ENCODE results near the gene EXOC2.
A peak's percentile ranks its signal among the peaks of the same experiment; 100 is the strongest.

Gene EXOC2

GRCh38 chr6:674956-675355, 18.0 kb downstream of the EXOC2 start:
- Histone ChIP-seq H3K4me2 (ENCODE audit: low read length, poor library complexity, severe bottlenecking) (no peak overlapping the region), H3K23ac (ENCODE audit: low read length in 2 of 2) (no peak overlapping the region), H2BK5ac (ENCODE audit: low read depth, low read length, poor library complexity, severe bottlenecking) (no peak overlapping the region), H3K79me1 (replicated peaks; ENCODE audit: low read length, poor library complexity, severe bottlenecking) (peaks cover 21% of the 10 kb centered on the region), H3K4me1 (ENCODE audit: control insufficient read depth, insufficient read depth, low read depth, low read length) (peaks cover 2% of the 10 kb centered on the region), H3K9ac (ENCODE audit: low read length) (no peak overlapping the region), H2BK12ac (ENCODE audit: low read length in 2 of 2) (no peak overlapping the region), H3K36me3 (ENCODE audit: control insufficient read depth in 1 of 2, insufficient read depth in 2 of 2, low read depth in 1 of 2, low read length in 2 of 2) (no peaks in the 10 kb centered on the region), H2AFZ (ENCODE audit: low read depth, low read length) (no peak overlapping the region), H3K4me3 (ENCODE audit: insufficient read depth in 1 of 2, low read depth in 1 of 2, low read length in 2 of 2) (no peak overlapping the region), H3K4ac (ENCODE audit: low read depth in 1 of 2, low read length in 2 of 2) (peak overlapping the region in 1 of 2 experiments; percentile 28), H2BK120ac (ENCODE audit: low read depth, low read length) (no peak overlapping the region), H2AK5ac (ENCODE audit: low read length, severe bottlenecking) (no peak overlapping the region), H3K14ac (ENCODE audit: low read length in 2 of 2) (peak overlapping the region in 1 of 2 experiments; percentile 75), H3K27me3 (ENCODE audit: control insufficient read depth in 1 of 2, insufficient read depth in 1 of 2, low read length in 2 of 2) (no peaks in the 10 kb centered on the region), H3K27ac (ENCODE audit: low read length, poor library complexity, severe bottlenecking) (no peak overlapping the region), H2BK15ac (ENCODE audit: low read depth, poor library complexity, severe bottlenecking) (no peak overlapping the region), H4K91ac (ENCODE audit: low read length) (no peak overlapping the region), H3K18ac (ENCODE audit: low read depth in 1 of 2, low read length in 2 of 2) (peak overlapping the region in 1 of 2 experiments; percentile 66), H3K9me3 (ENCODE audit: control insufficient read depth, low read length) (no peaks in the 10 kb centered on the region), H4K8ac (ENCODE audit: low read length) (no peak overlapping the region)
- no peak for DNase-seq
- WGBS: 66% methylated on average over 3 of the region's 3 CpGs

- Histone ChIP-seq H3K4me2 (ENCODE audit: low read length, poor library complexity, severe bottlenecking) (no peak overlapping the region), H3K9me3 (ENCODE audit: control insufficient read depth, low read length) (no peaks in the 10 kb centered on the region), H3K4me1 (ENCODE audit: control insufficient read depth, insufficient read depth, low read depth, low read length) (peaks cover 2% of the 10 kb centered on the region), H3K14ac (ENCODE audit: low read length in 2 of 2) (no peak overlapping the region), H2AFZ (ENCODE audit: low read depth, low read length) (no peak overlapping the region), H3K9ac (ENCODE audit: low read length) (no peak overlapping the region), H4K91ac (ENCODE audit: low read length) (no peak overlapping the region), H3K79me1 (replicated peaks; ENCODE audit: low read length, poor library complexity, severe bottlenecking) (peaks cover 22% of the 10 kb centered on the region), H3K27ac (ENCODE audit: low read length, poor library complexity, severe bottlenecking) (no peak overlapping the region), H3K4me3 (ENCODE audit: insufficient read depth in 1 of 2, low read depth in 1 of 2, low read length in 2 of 2) (no peak overlapping the region), H3K23ac (ENCODE audit: low read length in 2 of 2) (no peak overlapping the region), H4K8ac (ENCODE audit: low read length) (no peak overlapping the region), H3K4ac (ENCODE audit: low read depth in 1 of 2, low read length in 2 of 2) (no peak overlapping the region), H2BK12ac (ENCODE audit: low read length in 2 of 2) (no peak overlapping the region), H2BK120ac (ENCODE audit: low read depth, low read length) (no peak overlapping the region), H2AK5ac (ENCODE audit: low read length, severe bottlenecking) (no peak overlapping the region), H3K27me3 (ENCODE audit: control insufficient read depth in 1 of 2, insufficient read depth in 1 of 2, low read length in 2 of 2) (no peaks in the 10 kb centered on the region), H2BK15ac (ENCODE audit: low read depth, poor library complexity, severe bottlenecking) (no peak overlapping the region), H3K36me3 (ENCODE audit: control insufficient read depth in 1 of 2, insufficient read depth in 2 of 2, low read depth in 1 of 2, low read length in 2 of 2) (no peaks in the 10 kb centered on the region), H3K18ac (ENCODE audit: low read depth in 1 of 2, low read length in 2 of 2) (no peak overlapping the region), H2BK5ac (ENCODE audit: low read depth, low read length, poor library complexity, severe bottlenecking) (no peak overlapping the region)
- DNase-seq: no peak
Observed at GRCh38 chr6:674406-674805, 18.5 kb downstream of the EXOC2 start.

GRCh38 chr6:667253-667927, 25.5 kb downstream of the EXOC2 start:
- Histone ChIP-seq H3K4ac (ENCODE audit: low read depth in 1 of 2, low read length in 2 of 2) (no peak overlapping the region), H3K4me1 (ENCODE audit: control insufficient read depth, insufficient read depth, low read depth, low read length) (peaks cover 1% of the 10 kb centered on the region), H3K9me3 (ENCODE audit: control insufficient read depth, low read length) (peaks cover 3% of the 10 kb centered on the region), H3K27ac (ENCODE audit: low read length, poor library complexity, severe bottlenecking) (no peak overlapping the region), H3K9ac (ENCODE audit: low read length) (no peak overlapping the region), H2AFZ (ENCODE audit: low read depth, low read length) (no peak overlapping the region), H3K36me3 (ENCODE audit: control insufficient read depth in 1 of 2, insufficient read depth in 2 of 2, low read depth in 1 of 2, low read length in 2 of 2) (peaks cover 5 to 6% of the 10 kb centered on the region in 2 experiments), H3K4me2 (ENCODE audit: low read length, poor library complexity, severe bottlenecking) (no peak overlapping the region), H3K4me3 (ENCODE audit: insufficient read depth in 1 of 2, low read depth in 1 of 2, low read length in 2 of 2) (no peak overlapping the region), H2BK120ac (ENCODE audit: low read depth, low read length) (no peak overlapping the region), H3K27me3 (ENCODE audit: control insufficient read depth in 1 of 2, insufficient read depth in 1 of 2, low read length in 2 of 2) (no peaks in the 10 kb centered on the region), H4K91ac (ENCODE audit: low read length) (no peak overlapping the region), H3K14ac (ENCODE audit: low read length in 2 of 2) (no peak overlapping the region), H2BK5ac (ENCODE audit: low read depth, low read length, poor library complexity, severe bottlenecking) (no peak overlapping the region), H3K18ac (ENCODE audit: low read depth in 1 of 2, low read length in 2 of 2) (no peak overlapping the region), H2BK12ac (ENCODE audit: low read length in 2 of 2) (no peak overlapping the region), H3K79me1 (replicated peaks; ENCODE audit: low read length, poor library complexity, severe bottlenecking) (peaks cover 18% of the 10 kb centered on the region), H2AK5ac (ENCODE audit: low read length, severe bottlenecking) (no peak overlapping the region), H4K8ac (ENCODE audit: low read length) (no peak overlapping the region), H2BK15ac (ENCODE audit: low read depth, poor library complexity, severe bottlenecking) (no peak overlapping the region), H3K23ac (ENCODE audit: low read length in 2 of 2) (no peak overlapping the region)
- 89% methylated on average over 1 of the region's 7 CpGs for WGBS
- no peak for DNase-seq

GRCh38 chr6:665403-666267, 27.3 kb downstream of the EXOC2 start:
- WGBS: 98% methylated on average over 4 of the region's 5 CpGs

More at GRCh38 chr6:665403-666267, 27.3 kb downstream of the EXOC2 start:
- no peak overlapping the region for H3K23ac ChIP-seq (ENCODE audit: low read length in 2 of 2)
- no peak overlapping the region for H3K4me2 ChIP-seq (ENCODE audit: low read length, poor library complexity, severe bottlenecking)
- H2BK12ac ChIP-seq (ENCODE audit: low read length in 2 of 2): no peak overlapping the region
- H4K91ac ChIP-seq (ENCODE audit: low read length): no peak overlapping the region
- no peak overlapping the region for H3K27ac ChIP-seq (ENCODE audit: low read length, poor library complexity, severe bottlenecking)
- no peak overlapping the region for H3K9ac ChIP-seq (ENCODE audit: low read length)
- no peak overlapping the region for H2AK5ac ChIP-seq (ENCODE audit: low read length, severe bottlenecking)
- H3K79me1 ChIP-seq (replicated peaks; ENCODE audit: low read length, poor library complexity, severe bottlenecking): peaks cover 14% of the 10 kb centered on the region
- peaks cover 5 to 6% of the 10 kb centered on the region in 2 experiments for H3K36me3 ChIP-seq (ENCODE audit: control insufficient read depth in 1 of 2, insufficient read depth in 2 of 2, low read depth in 1 of 2, low read length in 2 of 2)
- no peak overlapping the region for H2BK15ac ChIP-seq (ENCODE audit: low read depth, poor library complexity, severe bottlenecking)
- no peak overlapping the region for H2AFZ ChIP-seq (ENCODE audit: low read depth, low read length)
- H3K9me3 ChIP-seq (ENCODE audit: control insufficient read depth, low read length): peaks cover 3% of the 10 kb centered on the region
- no peak for DNase-seq
- H4K8ac ChIP-seq (ENCODE audit: low read length): no peak overlapping the region
- no peak overlapping the region for H3K4me3 ChIP-seq (ENCODE audit: insufficient read depth in 1 of 2, low read depth in 1 of 2, low read length in 2 of 2)
- no peak overlapping the region for H3K14ac ChIP-seq (ENCODE audit: low read length in 2 of 2)
- H3K27me3 ChIP-seq (ENCODE audit: control insufficient read depth in 1 of 2, insufficient read depth in 1 of 2, low read length in 2 of 2): no peaks in the 10 kb centered on the region
- H3K4ac ChIP-seq (ENCODE audit: low read depth in 1 of 2, low read length in 2 of 2): no peak overlapping the region
- H3K4me1 ChIP-seq (ENCODE audit: control insufficient read depth, insufficient read depth, low read depth, low read length): peaks cover 1% of the 10 kb centered on the region
- H2BK120ac ChIP-seq (ENCODE audit: low read depth, low read length): no peak overlapping the region
- H2BK5ac ChIP-seq (ENCODE audit: low read depth, low read length, poor library complexity, severe bottlenecking): no peak overlapping the region
- H3K18ac ChIP-seq (ENCODE audit: low read depth in 1 of 2, low read length in 2 of 2): no peak overlapping the region

Data from mesenchymal stem cell (in vitro differentiated cells and primary cell).